Activated CD4-positive, alpha-beta T cell treated with anti-CD3 and anti-CD28 coated beads, Interleukin-2, amount 10 ng/mL, durations not matched to agents 7 days and 5 days (primary cell): ENCODE results near the gene ANGPTL7. TPM values are rescaled to one million over a fixed set of nuclear protein-coding genes. Genes with fewer than 3 reads are reported as not detected.

Experiments used
- CTCF ChIA-PET: fragments of 350-600 bp; sonication (Branson Sonifier 250); formaldehyde crosslinking; loops from one replicate; lab custom pipeline; 2021; ENCODE audit warnings: antibody characterized with exemption; lab: Charles Lee
- POLR2A ChIA-PET: fragments of 350-600 bp; sonication (Branson Sonifier 250); formaldehyde crosslinking; loops from one replicate; lab custom pipeline; 2021; ENCODE audit warnings: antibody characterized with exemption; lab: Charles Lee
- DNase-seq: peaks from one replicate; pipeline ENCODE4 v3.0.0-alpha.2; 2020
- H3K27ac Mint-ChIP-seq: one replicate; pipeline ENCODE4 v1.8.0; 2021; ENCODE audit warnings: mild to moderate bottlenecking, moderate library complexity, mixed read lengths
- H3K27me3 Mint-ChIP-seq: one replicate; pipeline ENCODE4 v1.8.0; 2021; ENCODE audit warnings: mixed read lengths
- H3K36me3 Mint-ChIP-seq: one replicate; pipeline ENCODE4 v1.8.0; 2021; ENCODE audit warnings: low read depth, mixed read lengths
- H3K4me1 Mint-ChIP-seq: one replicate; pipeline ENCODE4 v1.8.0; 2021; ENCODE audit warnings: mixed read lengths
- H3K4me3 Mint-ChIP-seq: one replicate; pipeline ENCODE4 v1.8.0; 2021; ENCODE audit warnings: mild to moderate bottlenecking, moderate library complexity, mixed read lengths
- H3K9me3 Mint-ChIP-seq: one replicate; pipeline ENCODE4 v1.8.0; 2021; ENCODE audit warnings: mixed read lengths
- total RNA-seq, 2 experiments: library from RNA; stranded (reverse); gene quantifications; one replicate each; pipeline ENCODE4 v1.2.3, GENCODE V29; 2021

Gene ANGPTL7, protein sequence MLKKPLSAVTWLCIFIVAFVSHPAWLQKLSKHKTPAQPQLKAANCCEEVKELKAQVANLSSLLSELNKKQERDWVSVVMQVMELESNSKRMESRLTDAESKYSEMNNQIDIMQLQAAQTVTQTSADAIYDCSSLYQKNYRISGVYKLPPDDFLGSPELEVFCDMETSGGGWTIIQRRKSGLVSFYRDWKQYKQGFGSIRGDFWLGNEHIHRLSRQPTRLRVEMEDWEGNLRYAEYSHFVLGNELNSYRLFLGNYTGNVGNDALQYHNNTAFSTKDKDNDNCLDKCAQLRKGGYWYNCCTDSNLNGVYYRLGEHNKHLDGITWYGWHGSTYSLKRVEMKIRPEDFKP
- total RNA-seq = not detected

- Mint-ChIP-seq H3K9me3 (no peaks in the 10 kb centered on the region), H3K36me3 (peaks cover 14% of the 10 kb centered on the region), H3K27ac (no peak within 1 kb of the TSS), H3K4me3 (no peak within 1 kb of the TSS), H3K4me1 (no peaks in the 10 kb centered on the region), H3K27me3 (no peaks in the 10 kb centered on the region)
- POLR2A ChIA-PET = no interaction called here
- no peak for DNase-seq
- CTCF ChIA-PET = interaction anchor here (1.5 kb wide), 1 partner anchor 15 kb away, joined by 3 read pairs; no protein-coding TSS in a partner anchor
These were observed at the start of gene ANGPTL7 for GRCh38 chr1:11188858-11189451. ANGPTL7 (plus strand) TSS chr1:11189355; CDS start chr1:11189580, 225 bp downstream.

DNA sequence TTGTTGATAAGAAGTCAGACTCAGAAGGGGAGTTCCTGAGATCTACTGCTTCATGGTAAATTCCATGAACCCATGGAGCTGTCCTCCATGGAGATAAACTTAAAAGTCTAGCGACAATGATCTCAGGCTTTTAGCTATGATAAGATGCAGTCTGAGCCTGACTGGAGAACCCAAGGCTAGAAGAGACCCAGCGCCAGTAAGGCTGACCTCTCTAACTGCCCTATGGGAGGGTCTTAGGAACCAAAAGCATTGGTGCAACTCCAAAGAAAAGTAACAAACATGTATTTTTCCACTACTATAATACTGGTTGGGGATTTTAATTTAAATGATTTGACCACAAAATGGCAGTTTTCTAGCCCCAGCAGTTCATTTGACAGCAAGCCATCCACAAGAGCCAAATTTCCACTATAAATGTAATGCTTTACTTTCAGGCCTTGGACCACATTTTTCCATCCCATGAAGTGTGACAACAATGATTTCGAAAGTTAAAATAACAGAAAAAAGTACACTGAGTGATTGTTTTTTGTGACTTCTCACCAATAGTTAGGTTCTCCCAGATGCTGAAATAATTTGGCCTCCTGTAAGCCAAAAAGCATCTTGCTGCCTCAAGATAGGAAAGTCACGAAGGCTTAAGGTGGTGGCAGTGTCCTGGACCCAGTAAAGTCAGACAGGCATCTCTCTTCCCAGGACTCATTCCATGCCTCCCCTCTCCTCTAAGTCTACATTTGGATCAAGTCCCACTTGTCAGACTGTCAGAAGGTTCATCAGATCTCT is 46.4 kb upstream of the ANGPTL7 start:
- Mint-ChIP-seq H3K36me3 (peaks cover 33% of the 10 kb centered on the region), H3K9me3 (no peaks in the 10 kb centered on the region), H3K4me3 (no peak overlapping the region), H3K27ac (no peak overlapping the region), H3K4me1 (peaks cover 6% of the 10 kb centered on the region), H3K27me3 (no peaks in the 10 kb centered on the region)
- ChIA-PET CTCF (interaction anchor here (1.5 kb wide), 1 partner anchor 8 kb away, joined by 3 read pairs; no protein-coding TSS in a partner anchor), POLR2A (no interaction called here)
- no peak for DNase-seq

DNA sequence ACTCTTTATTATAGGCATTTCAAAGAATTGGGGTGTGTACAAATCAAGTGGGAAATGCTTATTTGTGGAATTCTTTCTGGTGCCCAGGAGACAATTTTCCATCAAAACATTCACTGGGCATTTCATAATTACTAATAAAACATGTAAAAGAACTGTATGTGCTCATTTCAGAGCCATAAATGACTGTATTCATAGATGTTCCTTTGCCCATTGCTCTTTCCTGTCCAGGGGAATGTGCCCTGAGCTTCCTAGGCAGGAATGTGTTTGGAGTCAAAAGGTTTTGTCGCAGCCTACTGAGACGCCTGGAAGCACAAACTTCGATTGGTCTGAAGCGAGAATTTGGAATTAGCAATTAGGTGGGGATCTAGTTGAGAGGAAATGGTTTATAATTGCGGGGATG is 45.8 kb upstream of the ANGPTL7 start:
- H3K36me3 Mint-ChIP-seq = peaks cover 34% of the 10 kb centered on the region
- ChIA-PET POLR2A (no interaction called here), CTCF (interaction anchor here (0.9 kb wide), 1 partner anchor 9 kb away, joined by 3 read pairs; no protein-coding TSS in a partner anchor)
- no peaks in the 10 kb centered on the region for H3K9me3 Mint-ChIP-seq
- H3K4me3 Mint-ChIP-seq = no peak overlapping the region
- no peak overlapping the region for H3K27ac Mint-ChIP-seq
- no peak for DNase-seq
- peaks cover 6% of the 10 kb centered on the region for H3K4me1 Mint-ChIP-seq
- no peaks in the 10 kb centered on the region for H3K27me3 Mint-ChIP-seq

DNA sequence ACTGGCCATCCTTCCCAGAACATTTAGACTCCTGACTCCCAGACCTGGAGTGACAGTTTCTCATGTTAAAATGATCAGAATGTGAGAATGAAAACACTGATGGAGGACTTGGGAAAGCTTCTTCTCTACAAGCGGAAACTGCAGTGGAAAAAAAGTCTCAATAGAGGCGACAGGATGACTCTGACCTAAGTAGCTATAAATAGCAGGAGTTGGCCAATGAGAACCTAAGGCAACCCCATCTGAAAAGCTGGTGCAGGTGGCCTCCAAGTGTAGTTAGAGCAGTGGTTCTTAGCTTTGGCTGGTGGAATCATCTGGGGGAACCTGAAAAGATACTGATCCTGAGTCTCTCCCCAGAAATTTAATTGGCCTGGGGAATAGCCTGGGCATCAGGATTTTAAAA is 45.2 kb upstream of the ANGPTL7 start:
- ChIA-PET POLR2A (no interaction called here), CTCF (interaction anchor here (0.8 to 0.9 kb wide), 2 partner anchors 8 to 45 kb away, joined by 3 to 4 read pairs; no protein-coding TSS in a partner anchor)
- Mint-ChIP-seq H3K27me3 (no peaks in the 10 kb centered on the region), H3K9me3 (no peaks in the 10 kb centered on the region), H3K4me1 (peaks cover 6% of the 10 kb centered on the region), H3K36me3 (peaks cover 30% of the 10 kb centered on the region), H3K4me3 (no peak overlapping the region), H3K27ac (no peak overlapping the region)
- no peak for DNase-seq

- Mint-ChIP-seq H3K27me3 (no peaks in the 10 kb centered on the region), H3K9me3 (no peaks in the 10 kb centered on the region), H3K36me3 (peaks cover 27% of the 10 kb centered on the region), H3K4me3 (no peak overlapping the region), H3K4me1 (peaks cover 6% of the 10 kb centered on the region), H3K27ac (no peak overlapping the region)
- POLR2A ChIA-PET = no interaction called here
- DNase-seq = no peak
- CTCF ChIA-PET = interaction anchor here (0.7 to 0.9 kb wide), 3 partner anchors 7 to 605 kb away, joined by 3 to 4 read pairs (median 4); no protein-coding TSS in a partner anchor
These were observed 44.4 kb upstream of the ANGPTL7 start for GRCh38 chr1:11144570-11145256.

GRCh38 chr1:11145741-11146140 is 43.4 kb upstream of the ANGPTL7 start:
- POLR2A ChIA-PET = no interaction called here
- H3K27ac Mint-ChIP-seq = no peak overlapping the region
- CTCF ChIA-PET = interaction anchor here (1.8 kb wide), 1 partner anchor 8 kb away, joined by 4 read pairs; no protein-coding TSS in a partner anchor
- no peaks in the 10 kb centered on the region for H3K9me3 Mint-ChIP-seq
- H3K4me3 Mint-ChIP-seq = no peak overlapping the region
- peaks cover 25% of the 10 kb centered on the region for H3K36me3 Mint-ChIP-seq
- no peaks in the 10 kb centered on the region for H3K27me3 Mint-ChIP-seq
- H3K4me1 Mint-ChIP-seq = peaks cover 6% of the 10 kb centered on the region
- DNase-seq = no peak

GRCh38 chr1:11147197-11147770 is 41.9 kb upstream of the ANGPTL7 start:
- Mint-ChIP-seq H3K36me3 (peaks cover 25% of the 10 kb centered on the region), H3K9me3 (no peaks in the 10 kb centered on the region), H3K4me3 (no peak overlapping the region), H3K4me1 (peaks cover 6% of the 10 kb centered on the region), H3K27me3 (no peaks in the 10 kb centered on the region), H3K27ac (no peak overlapping the region)
- DNase-seq = no peak
- ChIA-PET CTCF (interaction anchor here (0.8 to 1.8 kb wide), 4 partner anchors 10 to 110 kb away, joined by 3 to 5 read pairs (median 4); no protein-coding TSS in a partner anchor), POLR2A (no interaction called here)

DNA sequence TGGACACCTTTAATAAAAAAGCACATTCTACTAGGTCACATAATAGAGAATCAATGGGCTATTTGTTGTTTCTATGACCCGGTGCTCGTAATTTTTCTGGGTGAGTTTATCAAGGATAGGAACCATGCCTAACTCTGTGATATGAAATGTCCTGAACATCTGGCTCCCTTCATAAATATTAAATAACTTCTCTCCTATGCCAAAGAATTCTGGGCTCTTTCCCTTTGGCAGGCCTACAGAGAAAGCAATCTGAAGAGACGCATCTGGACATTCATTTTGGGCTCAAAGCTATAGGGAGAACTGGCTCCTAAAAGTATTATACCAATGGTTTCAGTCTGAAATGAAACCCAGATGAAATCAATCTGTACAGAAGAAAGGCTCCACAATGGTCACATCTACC is 38.8 kb upstream of the ANGPTL7 start:
- H3K27ac Mint-ChIP-seq = no peak overlapping the region
- H3K4me1 Mint-ChIP-seq = no peaks in the 10 kb centered on the region
- H3K4me3 Mint-ChIP-seq = no peak overlapping the region
- ChIA-PET POLR2A (no interaction called here), CTCF (interaction anchor here (1.4 kb wide), 1 partner anchor 8 kb away, joined by 3 read pairs; no protein-coding TSS in a partner anchor)
- H3K27me3 Mint-ChIP-seq = no peaks in the 10 kb centered on the region
- no peak for DNase-seq
- H3K36me3 Mint-ChIP-seq = peaks cover 15% of the 10 kb centered on the region
- H3K9me3 Mint-ChIP-seq = no peaks in the 10 kb centered on the region

GRCh38 chr1:11151114-11151513 is 38.0 kb upstream of the ANGPTL7 start:
- Mint-ChIP-seq H3K9me3 (no peaks in the 10 kb centered on the region), H3K4me3 (no peak overlapping the region), H3K36me3 (peaks cover 11% of the 10 kb centered on the region), H3K27ac (no peak overlapping the region), H3K4me1 (no peaks in the 10 kb centered on the region), H3K27me3 (no peaks in the 10 kb centered on the region)
- CTCF ChIA-PET = interaction anchor here (0.6 to 1.4 kb wide), 2 partner anchors 9 to 29 kb away, joined by 3 read pairs; no protein-coding TSS in a partner anchor
- no peak for DNase-seq
- POLR2A ChIA-PET = interaction anchor here (0.5 kb wide), 1 partner anchor 138 kb away, joined by 4 read pairs; no protein-coding TSS in a partner anchor

- Mint-ChIP-seq H3K9me3 (no peaks in the 10 kb centered on the region), H3K36me3 (peaks cover 15% of the 10 kb centered on the region), H3K4me3 (no peak overlapping the region), H3K4me1 (peaks cover 7% of the 10 kb centered on the region), H3K27ac (no peak overlapping the region), H3K27me3 (no peaks in the 10 kb centered on the region)
- CTCF ChIA-PET = interaction anchor here (0.6 to 1.4 kb wide), 3 partner anchors 8 to 76 kb away, joined by 3 to 4 read pairs (median 3); no protein-coding TSS in a partner anchor
- POLR2A ChIA-PET = no interaction called here
- DNase-seq = no peak
These were observed 37.1 kb upstream of the ANGPTL7 start for GRCh38 chr1:11151826-11152612.

DNA sequence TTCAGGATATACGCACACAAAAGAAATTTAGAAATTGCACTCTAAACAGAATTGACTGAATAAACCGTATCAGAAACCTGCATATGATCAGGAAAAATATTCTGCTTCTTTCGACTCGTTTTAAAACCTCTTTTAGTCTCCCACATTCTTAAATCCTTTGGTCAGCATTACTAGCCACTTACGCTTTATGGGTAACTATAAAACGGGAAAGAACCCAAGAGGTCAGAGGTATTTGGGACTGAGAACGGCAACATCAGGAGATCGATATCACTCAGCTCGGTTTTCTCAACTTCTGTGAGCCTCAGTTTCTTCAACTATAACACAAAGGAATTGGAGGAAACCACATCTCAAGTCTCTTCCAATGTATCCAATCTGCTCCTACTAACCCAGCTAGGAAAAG is 36.4 kb upstream of the ANGPTL7 start:
- Mint-ChIP-seq H3K27ac (no peak overlapping the region), H3K36me3 (peaks cover 15% of the 10 kb centered on the region), H3K27me3 (no peaks in the 10 kb centered on the region), H3K4me3 (no peak overlapping the region), H3K4me1 (peaks cover 7% of the 10 kb centered on the region), H3K9me3 (no peaks in the 10 kb centered on the region)
- ChIA-PET POLR2A (no interaction called here), CTCF (interaction anchor here (0.6 to 0.7 kb wide), 2 partner anchors 9 to 76 kb away, joined by 3 to 4 read pairs; no protein-coding TSS in a partner anchor)
- no peak for DNase-seq
